B cell (primary cell): Measurements from ENCODE around the gene FADS1. TPM values are rescaled to one million over a fixed set of nuclear protein-coding genes. Genes with fewer than 3 reads are reported as not detected.

ENCODE experiments used
- ATAC-seq: fragments of 200-7000 bp; cut with Tn5 transposase; one replicate; pipeline ENCODE4 v1.10.0; 2021; ENCODE audit warnings: low read depth, mild to moderate bottlenecking, moderate number of reproducible peaks, moderate library complexity
- CTCF ChIA-PET: fragments of 350-600 bp; sonication (Branson Sonifier 250); formaldehyde crosslinking; loops from one replicate; lab custom pipeline; 2021; ENCODE audit warnings: antibody characterized with exemption, inconsistent platforms; lab: Charles Lee
- POLR2A ChIA-PET: fragments of 350-600 bp; sonication (Branson Sonifier 250); formaldehyde crosslinking; loops from one replicate; lab custom pipeline; 2021; ENCODE audit warnings: antibody characterized with exemption; lab: Charles Lee
- DNase-seq: peaks from one replicate; pipeline ENCODE4 v3.0.0; 2013
- H2AFZ ChIP-seq: 2 replicates; pipeline ENCODE4 v1.6.1; 2012; ENCODE audit warnings: mild to moderate bottlenecking, low read depth, low read length; ENCODE audit not compliant: insufficient read depth, poor library complexity, severe bottlenecking
- H3K27ac ChIP-seq, 2 donors: 1 replicate in 1 of 2; 2 replicates in 1 of 2; pipeline ENCODE4 v1.5.1; 2012 to 2013; ENCODE audit warnings: low read length in 2 of 2, mild to moderate bottlenecking in 2 of 2, moderate library complexity in 1 of 2
- H3K27me3 ChIP-seq, 4 experiments: fragments of 200-600 bp in 1 of 4; sonication (generic) in 1 of 4; replicated peaks in 1 of 4; 1 replicate in 2 of 4; 2 replicates in 2 of 4; pipeline versions ENCODE4 v1.6.1 to v1.7.0; 2013 to 2016; ENCODE audit warnings: low read length in 3 of 4, mild to moderate bottlenecking in 2 of 4, mixed read lengths in 1 of 4, moderate library complexity in 1 of 4; ENCODE audit not compliant: insufficient read depth in 4 of 4, control insufficient read depth in 3 of 4; ENCODE audit errors: control extremely low read depth in 1 of 4
- H3K36me3 ChIP-seq, 2 experiments: replicated peaks in 1 of 2; 1 replicate in 1 of 2; 2 replicates in 1 of 2; pipeline versions ENCODE4 v1.6.1 to v1.7.1; 2013; ENCODE audit warnings: low read length in 1 of 2; ENCODE audit not compliant: insufficient read depth in 2 of 2, control insufficient read depth in 1 of 2; ENCODE audit errors: control extremely low read depth in 1 of 2, extremely low read depth in 1 of 2
- H3K4me1 ChIP-seq, 2 donors: fragments of 200-600 bp in 1 of 2; sonication (generic) in 1 of 2; 1 replicate in 1 of 2; 2 replicates in 1 of 2; pipeline versions ENCODE4 v1.5.1 to v1.6.1; 2013 to 2017; ENCODE audit warnings: low read length in 2 of 2; ENCODE audit not compliant: control insufficient read depth in 2 of 2, insufficient read depth in 2 of 2
- H3K4me2 ChIP-seq: replicated peaks from 2 replicates; pipeline ENCODE3; 2012; ENCODE audit warnings: mild to moderate bottlenecking, low read depth, low read length; ENCODE audit not compliant: poor library complexity, severe bottlenecking
- H3K4me3 ChIP-seq, 5 experiments: fragments of 200-600 bp in 1 of 5; sonication (generic) in 1 of 5; 1 replicate in 3 of 5; 2 replicates in 2 of 5; pipeline versions ENCODE4 v1.5.1 to v1.7.0; 2011 to 2016; ENCODE audit warnings: low read length in 4 of 5, mild to moderate bottlenecking in 4 of 5, low read depth in 2 of 5, control low read depth in 1 of 5, moderate library complexity in 1 of 5; ENCODE audit not compliant: insufficient read depth in 1 of 5; ENCODE audit errors: control extremely low read depth in 1 of 5, extremely low read depth in 1 of 5
- H3K79me2 ChIP-seq: fragments of 200-600 bp; sonication (generic); one replicate; pipeline ENCODE4 v1.6.0; 2016; ENCODE audit warnings: low read length; ENCODE audit not compliant: control insufficient read depth, insufficient read depth
- H3K9ac ChIP-seq: fragments of 200-600 bp; sonication (generic); 2 replicates; pipeline ENCODE4 v1.6.1; 2017; ENCODE audit warnings: mild to moderate bottlenecking, low read length, moderate library complexity
- H3K9me3 ChIP-seq, 3 donors: one replicate each; pipeline versions ENCODE4 v1.6.1 to v1.7.1; 2013; ENCODE audit warnings: low read length in 2 of 3; ENCODE audit not compliant: control insufficient read depth in 2 of 3, insufficient read depth in 1 of 3; ENCODE audit errors: control extremely low read depth in 1 of 3
- H4K20me1 ChIP-seq: 2 replicates; pipeline ENCODE4 v1.6.0; 2012; ENCODE audit warnings: mild to moderate bottlenecking, low read length; ENCODE audit not compliant: insufficient read depth, control insufficient read depth, poor library complexity, severe bottlenecking
- H3K27ac Mint-ChIP-seq: one replicate; pipeline ENCODE4 v1.8.0; 2021; ENCODE audit warnings: mixed read lengths
- H3K27me3 Mint-ChIP-seq: one replicate; pipeline ENCODE4 v1.8.0; 2021; ENCODE audit warnings: mixed read lengths
- H3K4me1 Mint-ChIP-seq: one replicate; pipeline ENCODE4 v1.8.0; 2021; ENCODE audit warnings: mixed read lengths
- H3K4me3 Mint-ChIP-seq: one replicate; pipeline ENCODE4 v1.8.0; 2021; ENCODE audit warnings: mixed read lengths
- H3K9me3 Mint-ChIP-seq: one replicate; pipeline ENCODE4 v1.8.0; 2022; ENCODE audit warnings: mixed read lengths; ENCODE audit not compliant: insufficient read depth
- EZH2 ChIP-seq: IDR thresholded peaks from 2 replicates; pipeline ENCODE4 v1.6.1; 2012; ENCODE audit warnings: borderline replicate concordance, low read depth, mild to moderate bottlenecking, moderate library complexity, low read length; ENCODE audit not compliant: insufficient read depth, poor library complexity, severe bottlenecking
- WGBS: methylation state at CpG from one replicate; pipeline ENCODE4 v1.1.5; 2013; ENCODE audit warnings: missing lambda C conversion rate; ENCODE audit not compliant: insufficient coverage; 5-methylcytosine and 5-hydroxymethylcytosine counted together
- intact Hi-C: fragments of 100-400 bp; cut with micrococcal nuclease; formaldehyde crosslinking; loops from one replicate; pipeline ENCODE4 v1.10.0; 2022
- polyA plus RNA-seq: library from polyadenylated mRNA; depleted of rRNA; stranded (reverse); fragments of >200 nt; gene quantifications from 2 replicates; pipeline ENCODE4 v1.2.3, GENCODE V29; 2012
- total RNA-seq, 2 donors: library from RNA; stranded (reverse); fragments of 120-200 nt in 1 of 2; gene quantifications; 1 replicate in 1 of 2; 2 replicates in 1 of 2; pipeline versions ENCODE4 v1.2.3 to v1.2.4, GENCODE V29; 2013 to 2022
- TF ChIP-seq, protein P1 (sequence below): fragments of 200-600 bp; IDR thresholded peaks from one replicate; pipeline ENCODE4 v1.8.0; 2022; ENCODE audit warnings: antibody characterized with exemption, mild to moderate bottlenecking

Gene FADS1
- total and polyA plus RNA-seq, 2 donors (not counting 1 experiment from before 2014, with no cell fraction given): 0.39 to 15.6 TPM

DNA sequence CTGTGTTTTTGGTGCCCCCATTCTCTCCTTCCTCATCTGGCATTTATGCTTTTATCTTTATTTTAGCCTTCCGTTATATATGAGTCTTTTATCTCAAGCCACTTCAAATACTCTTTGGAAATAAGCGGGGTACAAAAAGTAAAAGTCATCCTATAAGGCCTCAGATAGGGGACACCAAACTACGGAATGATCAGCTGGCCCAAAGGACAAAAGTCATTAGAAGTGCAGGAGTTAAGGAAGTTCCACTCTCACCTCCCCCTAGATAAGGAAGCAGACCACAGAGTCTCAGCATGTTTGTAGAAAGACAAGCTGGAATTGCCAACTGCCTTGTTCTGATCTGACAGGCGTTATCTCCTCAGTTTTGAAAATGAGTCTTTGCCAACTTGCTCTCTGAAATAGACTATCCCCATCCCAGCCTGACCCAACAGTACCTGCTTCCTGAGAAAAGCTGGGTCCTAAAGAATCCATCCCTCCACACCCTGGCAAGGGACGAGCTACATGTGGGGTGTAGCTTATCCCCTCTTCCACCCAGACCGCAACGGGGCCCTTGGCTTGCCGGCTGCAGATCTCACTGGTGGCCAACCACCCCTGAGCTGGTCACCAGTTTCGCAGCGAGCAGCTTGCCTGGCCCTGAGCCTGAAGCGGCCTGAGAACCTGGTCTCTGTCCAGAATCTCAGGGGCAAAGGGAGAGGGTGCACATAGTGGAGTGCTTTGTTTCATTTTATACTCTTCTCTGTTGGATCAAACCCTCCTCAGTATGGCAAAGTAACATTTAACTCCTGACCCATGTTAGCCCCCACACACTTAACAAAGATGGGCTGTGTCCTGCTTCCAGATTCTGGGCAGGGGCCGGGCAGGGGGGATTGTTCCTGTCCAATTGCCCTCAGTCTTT, 25.1 kb upstream of the FADS1 start:
- 90% methylated on average over 10 of the region's 12 CpGs for WGBS
- H3K27me3 Mint-ChIP-seq: no peaks in the 10 kb centered on the region
- no peaks in the 10 kb centered on the region for H3K36me3 ChIP-seq
- H3K9ac ChIP-seq: no peak overlapping the region
- DNase-seq (no peak), ATAC-seq (no peak)
- H3K9me3 ChIP-seq: peaks cover 0 to 5% (median 0%) of the 10 kb centered on the region in 3 donors
- H3K4me1 ChIP-seq: no peaks in the 10 kb centered on the region
- no peaks in the 10 kb centered on the region for H3K9me3 Mint-ChIP-seq
- no peaks in the 10 kb centered on the region for H3K79me2 ChIP-seq
- no peak overlapping the region for H3K27ac ChIP-seq
- intact Hi-C loops: no loop called here
- no peak overlapping the region for H3K4me3 Mint-ChIP-seq
- H3K27ac Mint-ChIP-seq: no peak overlapping the region
- no peak overlapping the region for H3K4me3 ChIP-seq
- no peaks in the 10 kb centered on the region for H3K4me1 Mint-ChIP-seq
- H3K27me3 ChIP-seq: peaks cover 0 to 2% (median 0%) of the 10 kb centered on the region in 4 experiments
- CTCF ChIA-PET: interaction anchor here (0.9 to 1.3 kb wide), 3 partner anchors 12 to 45 kb away, joined by 3 to 4 read pairs (median 3); no protein-coding TSS in a partner anchor
- no peaks in the 10 kb centered on the region for H4K20me1 ChIP-seq
- H3K4me2 ChIP-seq: no peak overlapping the region
- POLR2A ChIA-PET: no interaction called here
- H2AFZ ChIP-seq: no peak overlapping the region
- no peak for TF ChIP-seq EZH2
- TF ChIP-seq, protein P1, sequence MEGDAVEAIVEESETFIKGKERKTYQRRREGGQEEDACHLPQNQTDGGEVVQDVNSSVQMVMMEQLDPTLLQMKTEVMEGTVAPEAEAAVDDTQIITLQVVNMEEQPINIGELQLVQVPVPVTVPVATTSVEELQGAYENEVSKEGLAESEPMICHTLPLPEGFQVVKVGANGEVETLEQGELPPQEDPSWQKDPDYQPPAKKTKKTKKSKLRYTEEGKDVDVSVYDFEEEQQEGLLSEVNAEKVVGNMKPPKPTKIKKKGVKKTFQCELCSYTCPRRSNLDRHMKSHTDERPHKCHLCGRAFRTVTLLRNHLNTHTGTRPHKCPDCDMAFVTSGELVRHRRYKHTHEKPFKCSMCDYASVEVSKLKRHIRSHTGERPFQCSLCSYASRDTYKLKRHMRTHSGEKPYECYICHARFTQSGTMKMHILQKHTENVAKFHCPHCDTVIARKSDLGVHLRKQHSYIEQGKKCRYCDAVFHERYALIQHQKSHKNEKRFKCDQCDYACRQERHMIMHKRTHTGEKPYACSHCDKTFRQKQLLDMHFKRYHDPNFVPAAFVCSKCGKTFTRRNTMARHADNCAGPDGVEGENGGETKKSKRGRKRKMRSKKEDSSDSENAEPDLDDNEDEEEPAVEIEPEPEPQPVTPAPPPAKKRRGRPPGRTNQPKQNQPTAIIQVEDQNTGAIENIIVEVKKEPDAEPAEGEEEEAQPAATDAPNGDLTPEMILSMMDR: no peak

DNA sequence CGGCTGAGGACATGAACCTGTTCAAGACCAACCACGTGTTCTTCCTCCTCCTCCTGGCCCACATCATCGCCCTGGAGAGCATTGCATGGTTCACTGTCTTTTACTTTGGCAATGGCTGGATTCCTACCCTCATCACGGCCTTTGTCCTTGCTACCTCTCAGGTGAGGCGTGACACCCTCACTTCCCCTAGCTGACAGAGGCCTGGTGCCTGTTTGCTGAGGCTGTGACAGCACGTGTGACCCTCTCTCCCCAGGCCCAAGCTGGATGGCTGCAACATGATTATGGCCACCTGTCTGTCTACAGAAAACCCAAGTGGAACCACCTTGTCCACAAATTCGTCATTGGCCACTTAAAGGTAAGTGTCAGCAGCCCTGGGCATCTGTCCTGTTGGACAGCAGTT, 23.6 kb upstream of the FADS1 start:
- no peaks in the 10 kb centered on the region for H4K20me1 ChIP-seq
- H3K4me1 ChIP-seq: peaks cover 0 to 3% of the 10 kb centered on the region in 2 donors
- Mint-ChIP-seq H3K27ac (no peak overlapping the region), H3K4me1 (peaks cover 6% of the 10 kb centered on the region), H3K9me3 (no peaks in the 10 kb centered on the region), H3K27me3 (no peaks in the 10 kb centered on the region), H3K4me3 (no peak overlapping the region)
- CTCF ChIA-PET: interaction anchor here (1.1 to 1.6 kb wide), 2 partner anchors 30 to 106 kb away, joined by 3 to 6 read pairs; no protein-coding TSS in a partner anchor
- peaks cover 0 to 5% (median 0%) of the 10 kb centered on the region in 3 donors for H3K9me3 ChIP-seq
- H3K27ac ChIP-seq: no peak overlapping the region
- no peak overlapping the region for H3K4me3 ChIP-seq
- H3K36me3 ChIP-seq: no peaks in the 10 kb centered on the region
- no peak overlapping the region for H3K4me2 ChIP-seq
- no peaks in the 10 kb centered on the region for H3K79me2 ChIP-seq
- ATAC-seq: no peak
- no peak for TF ChIP-seq EZH2
- TF ChIP-seq, protein P1: no peak
- no peak overlapping the region for H3K9ac ChIP-seq
- intact Hi-C loops: no loop called here
- POLR2A ChIA-PET: no interaction called here
- WGBS: 89% methylated on average over 7 of the region's 7 CpGs
- no peak overlapping the region for H2AFZ ChIP-seq
- H3K27me3 ChIP-seq: no peaks in the 10 kb centered on the region
- DNase-seq: no peak
